Parathyroid adenoma (tissue), 2 donors: ENCODE results near the gene ATP1A4.
"Not testable (repeated sequence)": the region's sequence is repeated elsewhere in the genome, so short reads cannot be mapped to it uniquely, and the experiment has no call there.

ENCODE experiments used
- H2AFZ ChIP-seq: fragments of 300-600 bp; sonication (generic); one replicate; pipeline ENCODE4 v1.7.0; 2017; ENCODE audit warnings: antibody characterized with exemption, mild to moderate bottlenecking
- H3K27ac ChIP-seq: fragments of 300-600 bp; sonication (generic); one replicate; pipeline ENCODE4 v1.7.0; 2017
- H3K27me3 ChIP-seq: fragments of 300-600 bp; sonication (generic); one replicate; pipeline ENCODE4 v1.7.0; 2017; ENCODE audit warnings: low read length; ENCODE audit not compliant: control insufficient read depth, insufficient read depth
- H3K36me3 ChIP-seq: fragments of 300-600 bp; sonication (generic); one replicate; pipeline ENCODE4 v1.7.0; 2017; ENCODE audit warnings: low read length; ENCODE audit not compliant: control insufficient read depth, insufficient read depth
- H3K4me1 ChIP-seq: fragments of 300-600 bp; sonication (generic); one replicate; pipeline ENCODE4 v1.7.0; 2017; ENCODE audit warnings: control low read depth
- H3K4me2 ChIP-seq: fragments of 300-600 bp; sonication (generic); one replicate; pipeline ENCODE4 v1.7.0; 2017; ENCODE audit warnings: low read length
- H3K4me3 ChIP-seq: fragments of 300-600 bp; sonication (generic); one replicate; pipeline ENCODE4 v1.7.0; 2017; ENCODE audit warnings: low read depth, low read length
- H3K79me2 ChIP-seq: fragments of 300-600 bp; sonication (generic); one replicate; pipeline ENCODE4 v1.7.0; 2017; ENCODE audit warnings: control low read depth
- H3K9ac ChIP-seq: fragments of 300-600 bp; sonication (generic); one replicate; pipeline ENCODE4 v1.7.0; 2017; ENCODE audit warnings: mild to moderate bottlenecking
- H3K9me3 ChIP-seq: fragments of 300-600 bp; sonication (generic); one replicate; pipeline ENCODE4 v1.7.0; 2017; ENCODE audit warnings: low read length; ENCODE audit not compliant: control insufficient read depth
- TF ChIP-seq, protein P1 (sequence below): fragments of 300-600 bp; sonication (generic); IDR thresholded peaks from one replicate; pipeline ENCODE4 v1.7.0; 2017; ENCODE audit warnings: antibody characterized with exemption, mild to moderate bottlenecking
- donor health status: primary hyperparathyroidism.

Gene ATP1A4

DNA sequence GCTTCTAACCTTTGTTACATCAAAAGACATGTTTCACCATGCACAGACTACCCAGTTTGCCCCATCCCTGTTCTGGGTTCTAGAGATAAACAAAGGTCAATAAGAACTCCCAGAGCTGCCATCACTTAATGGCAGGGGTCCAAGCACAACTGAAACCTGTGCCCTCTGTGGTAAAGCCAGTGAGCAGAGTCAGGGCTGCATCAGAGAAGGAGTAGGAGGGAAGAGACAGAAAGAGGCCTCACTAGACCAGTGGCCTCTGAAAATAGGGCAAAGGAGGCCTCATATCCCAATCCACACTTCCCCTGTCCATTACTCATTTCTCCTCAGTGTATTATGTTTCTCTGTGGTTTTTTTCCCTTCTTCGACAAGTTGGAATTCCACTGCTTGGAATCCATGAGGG lies 25.7 kb upstream of the ATP1A4 start:
- H3K36me3 ChIP-seq, result no peaks in the 10 kb centered on the region
- no peak overlapping the region for H3K9ac ChIP-seq
- TF ChIP-seq, protein P1, sequence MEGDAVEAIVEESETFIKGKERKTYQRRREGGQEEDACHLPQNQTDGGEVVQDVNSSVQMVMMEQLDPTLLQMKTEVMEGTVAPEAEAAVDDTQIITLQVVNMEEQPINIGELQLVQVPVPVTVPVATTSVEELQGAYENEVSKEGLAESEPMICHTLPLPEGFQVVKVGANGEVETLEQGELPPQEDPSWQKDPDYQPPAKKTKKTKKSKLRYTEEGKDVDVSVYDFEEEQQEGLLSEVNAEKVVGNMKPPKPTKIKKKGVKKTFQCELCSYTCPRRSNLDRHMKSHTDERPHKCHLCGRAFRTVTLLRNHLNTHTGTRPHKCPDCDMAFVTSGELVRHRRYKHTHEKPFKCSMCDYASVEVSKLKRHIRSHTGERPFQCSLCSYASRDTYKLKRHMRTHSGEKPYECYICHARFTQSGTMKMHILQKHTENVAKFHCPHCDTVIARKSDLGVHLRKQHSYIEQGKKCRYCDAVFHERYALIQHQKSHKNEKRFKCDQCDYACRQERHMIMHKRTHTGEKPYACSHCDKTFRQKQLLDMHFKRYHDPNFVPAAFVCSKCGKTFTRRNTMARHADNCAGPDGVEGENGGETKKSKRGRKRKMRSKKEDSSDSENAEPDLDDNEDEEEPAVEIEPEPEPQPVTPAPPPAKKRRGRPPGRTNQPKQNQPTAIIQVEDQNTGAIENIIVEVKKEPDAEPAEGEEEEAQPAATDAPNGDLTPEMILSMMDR, result no peak
- no peaks in the 10 kb centered on the region for H3K4me1 ChIP-seq
- H3K79me2 ChIP-seq, result no peaks in the 10 kb centered on the region
- H3K4me2 ChIP-seq, result no peak overlapping the region
- no peak overlapping the region for H3K4me3 ChIP-seq
- H2AFZ ChIP-seq, result no peak overlapping the region
- H3K27me3 ChIP-seq, result no peaks in the 10 kb centered on the region
- no peaks in the 10 kb centered on the region for H3K9me3 ChIP-seq
- H3K27ac ChIP-seq, result no peak overlapping the region

DNA sequence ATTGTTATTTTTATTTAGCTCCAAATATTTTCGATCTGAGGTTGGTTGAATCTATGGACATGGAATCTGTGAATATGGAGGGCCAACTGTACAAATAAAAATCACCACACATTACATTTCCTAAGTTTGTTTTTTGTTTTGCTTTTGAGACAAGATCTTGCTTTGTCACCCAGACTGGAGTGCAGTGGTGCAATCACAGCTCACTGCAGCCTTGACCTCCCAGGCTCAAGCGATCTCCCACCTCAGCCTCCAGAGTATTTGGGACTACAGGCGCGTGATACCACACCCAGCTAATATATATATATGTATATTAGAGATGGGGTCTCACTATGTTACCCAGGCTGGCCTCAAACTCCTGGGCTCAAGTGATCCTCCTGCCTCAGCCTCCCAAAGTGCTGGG lies 25.1 kb upstream of the ATP1A4 start:
- not testable (repeated sequence) for H3K4me1 ChIP-seq, H3K27ac ChIP-seq, H3K36me3 ChIP-seq

DNA sequence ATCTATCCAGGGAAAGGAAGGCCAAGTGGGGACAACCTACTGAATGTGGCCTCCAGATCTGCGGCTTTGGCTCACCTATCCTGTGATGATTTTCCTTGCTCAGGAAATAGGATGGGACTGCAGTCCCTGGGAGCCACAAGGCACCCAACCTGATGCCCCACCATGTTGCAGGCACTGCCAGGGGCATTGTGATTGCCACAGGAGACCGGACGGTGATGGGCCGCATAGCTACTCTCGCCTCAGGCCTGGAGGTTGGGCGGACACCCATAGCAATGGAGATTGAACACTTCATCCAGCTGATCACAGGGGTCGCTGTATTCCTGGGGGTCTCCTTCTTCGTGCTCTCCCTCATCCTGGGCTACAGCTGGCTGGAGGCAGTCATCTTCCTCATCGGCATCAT lies 24.0 kb upstream of the ATP1A4 start:
- Histone ChIP-seq H3K79me2 (no peaks in the 10 kb centered on the region), H3K4me2 (no peak overlapping the region), H3K4me3 (no peak overlapping the region), H3K27ac (no peak overlapping the region), H3K9me3 (no peaks in the 10 kb centered on the region), H3K27me3 (no peaks in the 10 kb centered on the region), H3K9ac (no peak overlapping the region), H2AFZ (no peak overlapping the region), H3K36me3 (no peaks in the 10 kb centered on the region), H3K4me1 (no peaks in the 10 kb centered on the region)
- TF ChIP-seq, protein P1, result no peak

More for the DNA sequence above, 25.1 kb upstream of the ATP1A4 start:
- not testable (repeated sequence) for H3K9me3 ChIP-seq, H3K9ac ChIP-seq, H3K79me2 ChIP-seq, H3K27me3 ChIP-seq, H3K4me2 ChIP-seq, H3K4me3 ChIP-seq, H2AFZ ChIP-seq

DNA sequence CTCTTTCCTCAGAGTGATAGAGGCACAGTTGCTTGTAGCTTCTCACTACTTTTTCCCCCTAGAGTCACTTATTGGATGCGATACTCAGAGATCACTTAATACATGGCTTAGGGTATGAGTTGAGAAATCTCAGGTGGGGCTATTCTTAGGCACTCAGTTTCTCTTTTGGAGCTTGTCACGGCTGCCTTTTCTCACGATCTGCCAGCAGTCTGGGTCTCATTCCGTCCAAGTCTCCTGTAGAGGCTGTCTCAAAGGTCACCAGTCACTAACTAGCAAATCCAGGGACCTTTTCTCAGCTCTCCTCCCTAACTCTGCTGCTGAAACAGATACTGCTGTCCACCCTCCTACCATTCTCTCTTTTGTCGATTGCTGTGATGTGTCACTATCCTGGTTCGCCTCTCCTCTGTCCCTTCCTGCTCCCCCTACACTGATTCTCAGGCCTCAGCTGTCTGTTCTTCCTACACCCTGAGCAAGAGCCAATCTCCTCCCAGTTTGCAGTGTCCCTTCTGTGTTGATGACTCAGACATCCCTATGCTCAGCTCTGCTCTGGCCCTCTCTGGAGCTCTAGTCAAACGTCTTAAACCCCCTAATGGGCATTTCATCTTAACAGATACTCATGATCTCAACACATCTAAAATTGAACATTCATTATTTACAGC lies 23.4 kb upstream of the ATP1A4 start:
- Histone ChIP-seq H3K27me3 (no peaks in the 10 kb centered on the region), H3K4me3 (no peak overlapping the region), H3K9ac (no peak overlapping the region), H3K4me2 (no peak overlapping the region), H3K4me1 (no peaks in the 10 kb centered on the region), H3K9me3 (no peaks in the 10 kb centered on the region), H3K36me3 (no peaks in the 10 kb centered on the region), H3K79me2 (no peaks in the 10 kb centered on the region), H3K27ac (no peak overlapping the region), H2AFZ (no peak overlapping the region)
- TF ChIP-seq, protein P1, result no peak

DNA sequence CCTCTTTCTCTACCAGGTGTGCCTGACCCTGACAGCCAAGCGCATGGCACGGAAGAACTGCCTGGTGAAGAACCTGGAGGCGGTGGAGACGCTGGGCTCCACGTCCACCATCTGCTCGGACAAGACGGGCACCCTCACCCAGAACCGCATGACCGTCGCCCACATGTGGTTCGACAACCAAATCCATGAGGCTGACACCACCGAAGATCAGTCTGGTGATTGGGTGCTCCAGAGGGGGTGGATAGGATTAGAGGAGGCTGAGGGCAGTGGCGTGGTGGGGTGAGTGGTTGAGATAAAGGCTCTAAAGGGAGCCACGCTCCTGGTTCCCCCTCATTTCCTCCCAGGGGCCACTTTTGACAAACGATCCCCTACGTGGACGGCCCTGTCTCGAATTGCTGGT lies 22.8 kb upstream of the ATP1A4 start:
- no peak overlapping the region for H2AFZ ChIP-seq
- no peaks in the 10 kb centered on the region for H3K79me2 ChIP-seq
- TF ChIP-seq, protein P1, result no peak
- H3K4me3 ChIP-seq, result no peak overlapping the region
- no peaks in the 10 kb centered on the region for H3K9me3 ChIP-seq
- no peaks in the 10 kb centered on the region for H3K27me3 ChIP-seq
- H3K9ac ChIP-seq, result no peak overlapping the region
- no peak overlapping the region for H3K27ac ChIP-seq
- no peaks in the 10 kb centered on the region for H3K4me1 ChIP-seq
- no peak overlapping the region for H3K4me2 ChIP-seq
- no peaks in the 10 kb centered on the region for H3K36me3 ChIP-seq
